Measurements from ENCODE around the gene HAND1.

HAND1 gene

DNA sequence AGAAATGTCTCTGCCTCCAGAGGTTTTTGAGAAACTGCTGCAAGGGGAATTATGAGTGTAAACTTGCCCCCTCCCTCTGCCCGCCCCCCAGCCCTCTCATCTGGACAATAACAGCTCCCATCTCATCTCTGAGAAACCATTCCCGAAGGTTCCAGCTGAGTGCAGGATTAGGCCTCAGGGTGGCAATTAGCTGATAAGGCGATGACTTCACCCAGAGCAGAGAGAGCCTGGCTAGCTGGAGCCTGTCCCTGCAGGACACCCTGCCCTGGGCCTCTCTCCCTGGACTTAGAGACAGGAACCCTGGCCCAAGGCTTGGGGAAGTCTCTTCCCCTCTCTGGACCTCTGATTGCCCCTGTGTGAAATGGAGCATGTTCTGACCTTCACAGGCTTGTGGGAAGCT is 45.7 kb upstream of the HAND1 start:
- H3K27ac ChIP-seq = no peak overlapping the region
- no peak overlapping the region for H2AFZ ChIP-seq (ENCODE audit: low read depth)
- H3K79me2 ChIP-seq (ENCODE audit: insufficient read depth, low read depth) = no peaks in the 10 kb centered on the region
- no peaks in the 10 kb centered on the region for H4K20me1 ChIP-seq (ENCODE audit: insufficient read depth)
- H3K4me1 ChIP-seq (ENCODE audit: low read depth, poor library complexity, severe bottlenecking) = no peaks in the 10 kb centered on the region
- no peak overlapping the region for H3K4me2 ChIP-seq
- no peaks in the 10 kb centered on the region for H3K27me3 ChIP-seq (ENCODE audit: insufficient read depth, low read depth)
- no peak overlapping the region for H3K9ac ChIP-seq
- no peak overlapping the region for H3K4me3 ChIP-seq (IDR thresholded peaks at IDR 0.05; ENCODE audit: insufficient read depth, low read depth, low read length)
- no peaks in the 10 kb centered on the region for H3K36me3 ChIP-seq (ENCODE audit: insufficient read depth)
- TF ChIP-seq, protein P1, sequence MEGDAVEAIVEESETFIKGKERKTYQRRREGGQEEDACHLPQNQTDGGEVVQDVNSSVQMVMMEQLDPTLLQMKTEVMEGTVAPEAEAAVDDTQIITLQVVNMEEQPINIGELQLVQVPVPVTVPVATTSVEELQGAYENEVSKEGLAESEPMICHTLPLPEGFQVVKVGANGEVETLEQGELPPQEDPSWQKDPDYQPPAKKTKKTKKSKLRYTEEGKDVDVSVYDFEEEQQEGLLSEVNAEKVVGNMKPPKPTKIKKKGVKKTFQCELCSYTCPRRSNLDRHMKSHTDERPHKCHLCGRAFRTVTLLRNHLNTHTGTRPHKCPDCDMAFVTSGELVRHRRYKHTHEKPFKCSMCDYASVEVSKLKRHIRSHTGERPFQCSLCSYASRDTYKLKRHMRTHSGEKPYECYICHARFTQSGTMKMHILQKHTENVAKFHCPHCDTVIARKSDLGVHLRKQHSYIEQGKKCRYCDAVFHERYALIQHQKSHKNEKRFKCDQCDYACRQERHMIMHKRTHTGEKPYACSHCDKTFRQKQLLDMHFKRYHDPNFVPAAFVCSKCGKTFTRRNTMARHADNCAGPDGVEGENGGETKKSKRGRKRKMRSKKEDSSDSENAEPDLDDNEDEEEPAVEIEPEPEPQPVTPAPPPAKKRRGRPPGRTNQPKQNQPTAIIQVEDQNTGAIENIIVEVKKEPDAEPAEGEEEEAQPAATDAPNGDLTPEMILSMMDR (conservative IDR thresholded peaks at IDR 0.05; ENCODE audit: low read depth, low read length) = no peak

DNA sequence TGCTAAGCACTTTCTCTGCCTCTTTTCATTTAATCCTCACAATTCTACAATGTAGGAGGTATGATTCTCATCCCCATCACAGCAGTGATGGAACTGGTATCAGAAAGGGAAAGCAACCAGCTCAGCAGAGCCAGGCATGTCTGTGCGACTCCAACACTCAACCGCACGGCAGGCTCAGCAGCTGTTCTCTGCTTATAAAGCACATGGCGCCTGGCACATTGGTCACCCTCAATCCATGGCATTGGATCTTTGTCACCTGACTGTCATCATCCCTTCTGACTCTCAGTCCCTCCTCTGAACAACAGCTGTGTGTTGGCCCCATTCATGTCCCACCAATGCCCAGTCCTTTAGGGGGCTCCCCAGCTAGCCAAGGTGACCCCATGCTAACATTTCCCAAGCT is 45.1 kb upstream of the HAND1 start:
- Histone ChIP-seq H2AFZ (ENCODE audit: low read depth) (no peak overlapping the region), H4K20me1 (ENCODE audit: insufficient read depth) (no peaks in the 10 kb centered on the region), H3K4me3 (IDR thresholded peaks at IDR 0.05; ENCODE audit: insufficient read depth, low read depth, low read length) (no peak overlapping the region), H3K4me1 (ENCODE audit: low read depth, poor library complexity, severe bottlenecking) (no peaks in the 10 kb centered on the region), H3K79me2 (ENCODE audit: insufficient read depth, low read depth) (no peaks in the 10 kb centered on the region), H3K27me3 (ENCODE audit: insufficient read depth, low read depth) (no peaks in the 10 kb centered on the region), H3K36me3 (ENCODE audit: insufficient read depth) (no peaks in the 10 kb centered on the region), H3K9ac (no peak overlapping the region), H3K4me2 (no peak overlapping the region), H3K27ac (no peak overlapping the region)
- TF ChIP-seq, protein P1 (conservative IDR thresholded peaks at IDR 0.05; ENCODE audit: low read depth, low read length) = no peak

DNA sequence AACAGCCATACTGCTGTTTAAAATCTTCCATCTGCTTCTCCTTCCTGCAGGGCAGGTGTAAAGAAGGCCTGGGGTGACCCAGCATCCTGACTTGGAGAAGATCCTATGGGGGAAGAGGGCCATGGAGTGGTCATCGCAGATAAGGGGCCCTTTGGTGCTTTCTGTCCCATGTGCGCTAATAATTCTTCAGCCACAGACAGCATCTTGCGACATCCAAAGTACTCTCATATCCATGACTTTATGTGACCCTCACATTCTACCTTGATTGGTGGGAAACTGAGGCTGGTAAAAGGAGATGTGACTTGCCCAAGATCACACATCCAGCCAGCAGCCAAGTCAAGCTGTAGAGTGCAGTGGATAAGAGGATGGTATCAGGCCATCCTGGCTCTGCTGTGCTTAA is 44.3 kb upstream of the HAND1 start:
- no peaks in the 10 kb centered on the region for H3K27me3 ChIP-seq (ENCODE audit: insufficient read depth, low read depth)
- TF ChIP-seq, protein P1 (conservative IDR thresholded peaks at IDR 0.05; ENCODE audit: low read depth, low read length) = no peak
- H3K4me1 ChIP-seq (ENCODE audit: low read depth, poor library complexity, severe bottlenecking) = no peaks in the 10 kb centered on the region

DNA sequence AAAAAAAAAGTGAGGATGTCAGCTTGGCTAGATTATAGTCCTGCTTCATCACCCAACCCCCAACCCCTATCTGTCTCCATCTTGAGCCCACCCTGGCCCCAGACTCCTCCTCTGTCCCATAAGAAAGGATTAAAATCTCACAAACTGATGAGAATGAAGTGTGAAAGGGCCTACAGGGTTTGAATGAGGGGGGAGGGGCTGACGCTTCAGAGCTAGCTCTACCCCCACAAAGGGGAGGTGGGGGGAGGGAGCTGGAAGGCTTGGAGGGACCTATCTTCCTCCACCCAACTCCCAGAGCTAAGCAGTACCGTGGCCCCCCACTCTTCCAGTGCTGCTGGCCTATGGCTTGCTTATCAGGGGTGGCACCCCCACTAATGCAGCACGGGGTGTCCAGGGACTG is 43.7 kb upstream of the HAND1 start:
- no peaks in the 10 kb centered on the region for H4K20me1 ChIP-seq (ENCODE audit: insufficient read depth)
- H3K27me3 ChIP-seq (ENCODE audit: insufficient read depth, low read depth) = no peaks in the 10 kb centered on the region
- no peaks in the 10 kb centered on the region for H3K36me3 ChIP-seq (ENCODE audit: insufficient read depth)
- H3K4me2 ChIP-seq = no peak overlapping the region
- H3K4me3 ChIP-seq (IDR thresholded peaks at IDR 0.05; ENCODE audit: insufficient read depth, low read depth, low read length) = no peak overlapping the region
- TF ChIP-seq, protein P1 (conservative IDR thresholded peaks at IDR 0.05; ENCODE audit: low read depth, low read length) = no peak
- no peaks in the 10 kb centered on the region for H3K4me1 ChIP-seq (ENCODE audit: low read depth, poor library complexity, severe bottlenecking)
- no peak overlapping the region for H2AFZ ChIP-seq (ENCODE audit: low read depth)
- H3K27ac ChIP-seq = no peak overlapping the region
- H3K9ac ChIP-seq = no peak overlapping the region
- H3K79me2 ChIP-seq (ENCODE audit: insufficient read depth, low read depth) = no peaks in the 10 kb centered on the region

More for the DNA sequence above, 44.3 kb upstream of the HAND1 start:
- Histone ChIP-seq H3K4me3 (IDR thresholded peaks at IDR 0.05; ENCODE audit: insufficient read depth, low read depth, low read length) (no peak overlapping the region), H4K20me1 (ENCODE audit: insufficient read depth) (no peaks in the 10 kb centered on the region), H3K79me2 (ENCODE audit: insufficient read depth, low read depth) (no peaks in the 10 kb centered on the region), H3K36me3 (ENCODE audit: insufficient read depth) (no peaks in the 10 kb centered on the region), H3K9ac (no peak overlapping the region), H3K27ac (no peak overlapping the region), H2AFZ (ENCODE audit: low read depth) (no peak overlapping the region), H3K4me2 (no peak overlapping the region)
